ENCODE data around the gene IPPK.

Gene IPPK

DNA sequence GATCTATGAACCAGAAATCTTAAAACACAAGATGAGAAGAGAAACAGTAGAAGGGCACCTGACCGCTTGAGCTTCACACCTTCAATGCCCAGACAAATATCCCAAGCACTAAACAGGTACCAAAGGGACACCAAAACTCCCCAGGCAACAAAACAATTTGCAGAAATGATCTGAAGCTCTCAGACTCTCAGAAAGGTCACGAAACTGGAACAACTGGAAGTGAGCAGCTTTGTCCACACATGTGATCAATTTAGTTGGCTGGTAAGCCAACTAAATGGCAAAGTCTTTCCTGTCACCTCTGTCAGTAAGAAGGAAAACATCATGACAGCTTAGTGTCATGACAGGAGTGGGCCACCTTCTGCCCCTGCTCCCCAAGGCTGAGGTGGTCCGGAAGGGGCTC, 4.1 kb downstream of the IPPK start:
- H3K4me3 ChIP-seq (replicated peaks; ENCODE audit: low read depth, low read length), result no peak overlapping the region
- TF ChIP-seq, protein P1, sequence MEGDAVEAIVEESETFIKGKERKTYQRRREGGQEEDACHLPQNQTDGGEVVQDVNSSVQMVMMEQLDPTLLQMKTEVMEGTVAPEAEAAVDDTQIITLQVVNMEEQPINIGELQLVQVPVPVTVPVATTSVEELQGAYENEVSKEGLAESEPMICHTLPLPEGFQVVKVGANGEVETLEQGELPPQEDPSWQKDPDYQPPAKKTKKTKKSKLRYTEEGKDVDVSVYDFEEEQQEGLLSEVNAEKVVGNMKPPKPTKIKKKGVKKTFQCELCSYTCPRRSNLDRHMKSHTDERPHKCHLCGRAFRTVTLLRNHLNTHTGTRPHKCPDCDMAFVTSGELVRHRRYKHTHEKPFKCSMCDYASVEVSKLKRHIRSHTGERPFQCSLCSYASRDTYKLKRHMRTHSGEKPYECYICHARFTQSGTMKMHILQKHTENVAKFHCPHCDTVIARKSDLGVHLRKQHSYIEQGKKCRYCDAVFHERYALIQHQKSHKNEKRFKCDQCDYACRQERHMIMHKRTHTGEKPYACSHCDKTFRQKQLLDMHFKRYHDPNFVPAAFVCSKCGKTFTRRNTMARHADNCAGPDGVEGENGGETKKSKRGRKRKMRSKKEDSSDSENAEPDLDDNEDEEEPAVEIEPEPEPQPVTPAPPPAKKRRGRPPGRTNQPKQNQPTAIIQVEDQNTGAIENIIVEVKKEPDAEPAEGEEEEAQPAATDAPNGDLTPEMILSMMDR (IDR thresholded peaks at IDR 0.05; ENCODE audit: low read depth, low read length, missing control alignments), result no peak
- DNase-seq (ENCODE audit: extremely low read depth, low read depth), result no peak

DNA sequence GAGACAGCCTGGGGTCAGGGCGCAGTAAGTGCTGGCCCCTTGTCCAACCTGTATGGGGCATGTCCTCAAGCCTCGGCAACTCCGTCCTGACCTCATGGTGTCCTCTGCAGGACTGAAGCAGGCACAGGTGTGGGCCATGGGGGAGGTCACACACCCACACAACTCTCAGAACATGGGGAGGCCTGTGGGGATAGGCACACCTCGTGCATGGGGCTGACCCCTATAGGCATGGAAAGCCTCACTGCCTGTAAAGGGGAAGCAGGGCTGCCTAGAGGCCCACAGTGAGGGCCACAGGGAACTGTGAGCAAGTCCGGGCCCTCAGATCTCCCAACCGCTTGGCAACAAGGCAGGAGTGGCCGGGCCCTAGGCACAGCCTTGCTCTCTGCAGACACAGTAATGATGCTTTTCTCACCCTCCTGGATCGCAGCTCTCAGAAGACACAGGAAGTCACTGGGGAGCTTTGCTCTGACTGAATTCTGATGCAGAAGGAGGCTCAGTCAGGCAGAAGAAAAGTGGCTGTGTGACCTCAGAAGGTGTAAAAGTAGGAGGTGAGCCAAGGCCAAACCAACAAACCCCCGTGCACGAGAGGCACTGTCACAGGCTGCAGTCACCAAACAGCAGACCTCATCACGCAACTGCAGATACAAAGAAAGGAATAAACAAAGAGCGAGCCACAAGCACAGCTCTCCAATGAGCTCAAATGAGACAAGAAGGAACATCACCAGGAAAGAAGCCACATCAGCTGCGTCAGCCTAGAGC, 5.4 kb downstream of the IPPK start:
- H3K4me3 ChIP-seq (replicated peaks; ENCODE audit: low read depth, low read length), result no peak overlapping the region
- no peak for DNase-seq (ENCODE audit: extremely low read depth, low read depth)
- TF ChIP-seq, protein P1 (IDR thresholded peaks at IDR 0.05; ENCODE audit: low read depth, low read length, missing control alignments), result no peak

DNA sequence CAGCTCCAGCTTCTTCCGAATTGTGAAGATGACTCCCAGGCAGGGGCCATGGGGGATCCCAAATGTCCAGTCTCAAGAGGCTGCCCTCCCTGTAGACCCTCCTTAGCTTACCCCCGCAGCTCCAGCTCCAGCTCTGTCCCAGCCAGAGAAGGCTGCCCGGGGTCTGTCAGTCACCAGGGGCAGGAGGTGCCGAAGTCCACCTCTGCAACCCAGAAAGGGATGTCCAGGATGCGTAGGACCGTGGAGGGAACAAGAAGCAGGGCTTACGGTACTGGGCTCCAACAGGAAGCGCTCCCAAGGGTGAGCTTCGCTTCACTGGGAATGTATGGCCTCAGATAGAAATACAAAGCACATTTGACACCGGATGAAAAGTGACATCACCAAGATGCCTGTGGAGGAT, 6.0 kb downstream of the IPPK start:
- no peak for DNase-seq (ENCODE audit: extremely low read depth, low read depth)

DNA sequence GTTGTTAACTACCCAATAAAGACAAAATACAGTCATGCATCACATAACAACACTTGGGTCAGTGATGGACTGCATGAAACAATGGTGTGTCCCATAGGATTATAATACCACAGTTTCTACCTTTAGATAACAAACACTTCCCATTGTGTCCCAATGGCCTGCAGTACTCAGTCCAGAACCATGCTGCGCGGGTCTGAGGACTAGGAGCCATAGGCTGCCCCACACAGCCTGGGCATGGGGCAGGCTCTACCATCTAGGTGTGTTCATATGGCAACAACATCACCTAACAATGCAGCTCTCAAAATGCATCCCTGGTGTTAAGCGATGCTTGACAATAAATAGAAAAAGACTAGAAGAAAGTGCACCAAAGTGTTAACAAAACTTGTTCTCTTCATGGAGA, 6.8 kb downstream of the IPPK start:
- DNase-seq (ENCODE audit: extremely low read depth, low read depth), result no peak
- no peak overlapping the region for H3K4me3 ChIP-seq (replicated peaks; ENCODE audit: low read depth, low read length)
- TF ChIP-seq, protein P1 (IDR thresholded peaks at IDR 0.05; ENCODE audit: low read depth, low read length, missing control alignments), result no peak

More for the DNA sequence above, 6.0 kb downstream of the IPPK start:
- no peak overlapping the region for H3K4me3 ChIP-seq (replicated peaks; ENCODE audit: low read depth, low read length)
- TF ChIP-seq, protein P1 (IDR thresholded peaks at IDR 0.05; ENCODE audit: low read depth, low read length, missing control alignments), result no peak

DNA sequence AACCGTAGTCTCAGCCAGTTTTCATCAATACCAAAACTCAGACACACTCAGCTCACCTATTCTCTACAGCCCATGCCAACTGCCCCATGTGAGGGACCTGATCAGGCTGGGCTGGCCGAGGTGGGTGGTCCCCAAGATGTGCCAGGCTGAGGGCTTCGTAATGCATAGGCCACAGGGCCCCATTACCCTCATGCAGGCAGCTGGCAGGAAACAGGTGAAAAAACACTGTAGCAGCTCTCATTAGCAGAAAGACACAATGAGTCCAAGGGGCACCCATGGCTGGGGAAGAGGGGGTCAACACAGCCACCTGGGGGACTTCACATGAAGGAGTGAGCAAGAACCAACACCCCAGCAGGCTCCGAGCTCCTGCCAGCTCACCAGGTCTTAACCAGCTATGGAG, 8.2 kb downstream of the IPPK start:
- H3K4me3 ChIP-seq (replicated peaks; ENCODE audit: low read depth, low read length), result no peak overlapping the region
- TF ChIP-seq, protein P1 (IDR thresholded peaks at IDR 0.05; ENCODE audit: low read depth, low read length, missing control alignments), result no peak
- DNase-seq (ENCODE audit: extremely low read depth, low read depth), result no peak

DNA sequence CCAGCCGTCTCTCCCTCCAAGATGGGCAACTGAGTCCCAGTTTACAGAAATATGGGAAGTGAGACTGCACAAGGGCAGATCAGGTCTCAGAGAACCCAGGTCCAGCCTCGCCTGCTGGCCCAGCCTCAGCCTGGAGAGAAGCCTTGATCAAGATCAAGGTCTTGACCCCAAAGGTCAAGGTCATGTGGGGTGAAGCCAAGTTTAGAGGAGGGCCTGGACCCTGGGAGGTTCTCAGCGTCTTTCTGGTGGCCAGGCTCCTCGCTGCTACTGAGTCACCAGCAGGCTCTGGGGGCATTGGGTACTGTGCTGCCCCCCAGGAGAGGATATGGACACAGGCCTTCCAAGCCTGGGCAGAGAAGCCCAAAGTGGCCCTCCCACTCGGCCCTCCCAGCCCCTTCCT, 8.8 kb downstream of the IPPK start:
- DNase-seq (ENCODE audit: extremely low read depth, low read depth), result no peak
- H3K4me3 ChIP-seq (replicated peaks; ENCODE audit: low read depth, low read length), result no peak overlapping the region
- TF ChIP-seq, protein P1 (IDR thresholded peaks at IDR 0.05; ENCODE audit: low read depth, low read length, missing control alignments), result no peak

DNA sequence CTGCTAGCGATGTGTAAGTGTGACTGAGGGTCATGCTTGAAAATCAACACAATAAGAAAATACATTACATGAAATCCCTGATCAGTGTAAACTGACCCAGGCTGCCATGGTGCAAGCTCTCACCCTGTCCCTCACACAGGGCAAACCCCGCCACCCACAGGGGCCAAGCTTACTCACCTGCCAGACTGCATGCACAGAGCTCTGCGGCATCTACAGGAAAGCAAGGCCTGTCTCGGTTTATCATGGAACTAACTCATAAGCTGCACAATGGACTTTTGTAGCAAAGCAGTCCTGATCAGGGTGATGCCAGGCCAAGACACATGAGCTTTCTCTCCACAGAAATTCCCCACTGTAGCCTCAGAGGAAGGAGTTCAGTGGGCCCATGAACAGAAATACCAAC, 9.7 kb downstream of the IPPK start:
- no peak for DNase-seq (ENCODE audit: extremely low read depth, low read depth)
- no peak overlapping the region for H3K4me3 ChIP-seq (replicated peaks; ENCODE audit: low read depth, low read length)
- TF ChIP-seq, protein P1 (IDR thresholded peaks at IDR 0.05; ENCODE audit: low read depth, low read length, missing control alignments), result no peak

Data from HFF-Myc (cell line).